D721Med (cell line): ENCODE data around the gene ABHD16B.
"Not testable (repeated sequence)": the region's sequence is repeated elsewhere in the genome, so short reads cannot be mapped to it uniquely, and the experiment has no call there.

Source experiments
- DNase-seq: peaks from one replicate; pipeline ENCODE4 v3.0.0; 2011; ENCODE audit warnings: low spot score; ENCODE audit not compliant: insufficient read length
- FAIRE-seq: peaks from 2 replicates; lab custom pipeline; 2011; peaks lifted over from hg19 to GRCh38; lab: Jason Lieb, UNC
- CTCF ChIP-seq: IDR thresholded peaks from 2 replicates; pipeline ENCODE4 v1.5.1; 2012; ENCODE audit warnings: mild to moderate bottlenecking, control low read depth; ENCODE audit not compliant: insufficient read depth; ENCODE audit errors: missing control alignments

Gene ABHD16B

GRCh38 chr20:63848003-63848911 is 13.0 kb upstream of the ABHD16B start:
- DNase-seq: no peak
- no peak for FAIRE-seq
- no peak for TF ChIP-seq CTCF

GRCh38 chr20:63850689-63851547 is 10.4 kb upstream of the ABHD16B start:
- no peak for TF ChIP-seq CTCF

GRCh38 chr20:63851548-63851943 is 9.8 kb upstream of the ABHD16B start:
- not testable (repeated sequence) for DNase-seq, FAIRE-seq

More at GRCh38 chr20:63850689-63851547, 10.4 kb upstream of the ABHD16B start:
- no peak for DNase-seq
- no peak for FAIRE-seq

GRCh38 chr20:63853733-63854068 is 7.6 kb upstream of the ABHD16B start:
- not testable (repeated sequence) for FAIRE-seq, DNase-seq

GRCh38 chr20:63854069-63854765 is 7.1 kb upstream of the ABHD16B start:
- DNase-seq (no peak), FAIRE-seq (no peak)
- TF ChIP-seq CTCF: no peak

GRCh38 chr20:63854766-63855362 is 6.4 kb upstream of the ABHD16B start:
- no peak for DNase-seq
- TF ChIP-seq CTCF: no peak
- FAIRE-seq: no peak

- no peak for TF ChIP-seq CTCF
- FAIRE-seq: no peak
- DNase-seq: no peak
These were observed 5.8 kb upstream of the ABHD16B start for GRCh38 chr20:63855363-63856097.
